ENCODE data around the gene PINK1.

PINK1 gene

DNA sequence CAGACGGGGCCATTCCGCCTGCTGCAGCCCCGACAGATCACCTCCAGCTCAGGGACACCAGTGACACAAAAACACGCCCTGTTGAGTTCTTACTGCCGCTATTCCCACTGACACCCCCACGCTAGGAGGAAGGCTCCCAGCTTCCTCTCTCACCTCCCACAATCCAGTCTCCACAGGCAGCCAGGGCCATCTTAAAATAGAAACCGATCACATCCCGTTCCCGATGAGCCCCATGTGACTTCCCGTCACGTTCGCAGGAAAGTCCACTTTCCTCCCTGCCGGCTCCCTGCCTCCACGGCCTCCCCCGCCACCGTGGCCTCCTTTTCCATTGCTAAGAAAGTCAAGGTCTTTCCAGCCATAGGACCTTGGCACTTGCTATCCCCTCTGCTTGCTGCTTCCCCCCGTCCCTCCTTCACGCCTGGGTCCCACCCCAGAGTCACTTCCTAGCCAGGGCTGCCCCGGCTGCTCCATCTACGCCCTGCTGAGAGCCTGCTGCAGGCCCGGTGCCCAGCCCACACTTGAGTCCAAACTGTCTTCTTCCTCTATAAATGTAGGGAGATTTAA lies 51.9 kb downstream of the PINK1 start:
- TF ChIP-seq, protein P1, sequence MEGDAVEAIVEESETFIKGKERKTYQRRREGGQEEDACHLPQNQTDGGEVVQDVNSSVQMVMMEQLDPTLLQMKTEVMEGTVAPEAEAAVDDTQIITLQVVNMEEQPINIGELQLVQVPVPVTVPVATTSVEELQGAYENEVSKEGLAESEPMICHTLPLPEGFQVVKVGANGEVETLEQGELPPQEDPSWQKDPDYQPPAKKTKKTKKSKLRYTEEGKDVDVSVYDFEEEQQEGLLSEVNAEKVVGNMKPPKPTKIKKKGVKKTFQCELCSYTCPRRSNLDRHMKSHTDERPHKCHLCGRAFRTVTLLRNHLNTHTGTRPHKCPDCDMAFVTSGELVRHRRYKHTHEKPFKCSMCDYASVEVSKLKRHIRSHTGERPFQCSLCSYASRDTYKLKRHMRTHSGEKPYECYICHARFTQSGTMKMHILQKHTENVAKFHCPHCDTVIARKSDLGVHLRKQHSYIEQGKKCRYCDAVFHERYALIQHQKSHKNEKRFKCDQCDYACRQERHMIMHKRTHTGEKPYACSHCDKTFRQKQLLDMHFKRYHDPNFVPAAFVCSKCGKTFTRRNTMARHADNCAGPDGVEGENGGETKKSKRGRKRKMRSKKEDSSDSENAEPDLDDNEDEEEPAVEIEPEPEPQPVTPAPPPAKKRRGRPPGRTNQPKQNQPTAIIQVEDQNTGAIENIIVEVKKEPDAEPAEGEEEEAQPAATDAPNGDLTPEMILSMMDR (conservative IDR thresholded peaks at IDR 0.05; ENCODE audit: low read depth, low read length): no peak
- Histone ChIP-seq H3K4me3 (IDR thresholded peaks at IDR 0.05; ENCODE audit: insufficient read depth, low read depth, low read length) (no peak overlapping the region), H2AFZ (ENCODE audit: low read depth) (no peak overlapping the region), H3K4me2 (no peak overlapping the region), H3K36me3 (ENCODE audit: insufficient read depth) (no peaks in the 10 kb centered on the region), H4K20me1 (ENCODE audit: insufficient read depth) (no peaks in the 10 kb centered on the region), H3K4me1 (ENCODE audit: low read depth, poor library complexity, severe bottlenecking) (no peaks in the 10 kb centered on the region), H3K27ac (no peak overlapping the region), H3K27me3 (ENCODE audit: insufficient read depth, low read depth) (peaks cover 80% of the 10 kb centered on the region), H3K79me2 (ENCODE audit: insufficient read depth, low read depth) (no peaks in the 10 kb centered on the region), H3K9ac (no peak overlapping the region)

DNA sequence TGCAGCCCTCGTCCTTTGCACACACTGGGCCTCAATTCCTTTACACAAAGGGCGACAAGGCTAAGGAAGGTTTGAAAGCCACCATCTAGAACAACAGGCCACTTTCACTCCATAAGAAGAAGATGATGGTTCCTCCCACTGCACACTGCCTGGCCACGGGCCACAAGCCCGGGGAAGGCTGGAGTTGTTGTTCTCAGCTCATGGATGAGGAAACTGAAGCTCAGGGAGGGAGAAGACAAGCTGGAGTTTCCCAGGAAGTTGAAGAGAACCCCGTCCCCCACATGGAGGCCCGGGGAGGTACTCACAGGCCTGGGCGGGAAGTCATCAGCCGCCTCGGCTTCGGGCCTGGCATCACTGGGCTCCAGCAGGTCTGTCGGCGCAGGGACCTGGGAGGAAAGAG lies 52.5 kb downstream of the PINK1 start:
- TF ChIP-seq, protein P1 (conservative IDR thresholded peaks at IDR 0.05; ENCODE audit: low read depth, low read length): no peak
- no peak overlapping the region for H3K27ac ChIP-seq

DNA sequence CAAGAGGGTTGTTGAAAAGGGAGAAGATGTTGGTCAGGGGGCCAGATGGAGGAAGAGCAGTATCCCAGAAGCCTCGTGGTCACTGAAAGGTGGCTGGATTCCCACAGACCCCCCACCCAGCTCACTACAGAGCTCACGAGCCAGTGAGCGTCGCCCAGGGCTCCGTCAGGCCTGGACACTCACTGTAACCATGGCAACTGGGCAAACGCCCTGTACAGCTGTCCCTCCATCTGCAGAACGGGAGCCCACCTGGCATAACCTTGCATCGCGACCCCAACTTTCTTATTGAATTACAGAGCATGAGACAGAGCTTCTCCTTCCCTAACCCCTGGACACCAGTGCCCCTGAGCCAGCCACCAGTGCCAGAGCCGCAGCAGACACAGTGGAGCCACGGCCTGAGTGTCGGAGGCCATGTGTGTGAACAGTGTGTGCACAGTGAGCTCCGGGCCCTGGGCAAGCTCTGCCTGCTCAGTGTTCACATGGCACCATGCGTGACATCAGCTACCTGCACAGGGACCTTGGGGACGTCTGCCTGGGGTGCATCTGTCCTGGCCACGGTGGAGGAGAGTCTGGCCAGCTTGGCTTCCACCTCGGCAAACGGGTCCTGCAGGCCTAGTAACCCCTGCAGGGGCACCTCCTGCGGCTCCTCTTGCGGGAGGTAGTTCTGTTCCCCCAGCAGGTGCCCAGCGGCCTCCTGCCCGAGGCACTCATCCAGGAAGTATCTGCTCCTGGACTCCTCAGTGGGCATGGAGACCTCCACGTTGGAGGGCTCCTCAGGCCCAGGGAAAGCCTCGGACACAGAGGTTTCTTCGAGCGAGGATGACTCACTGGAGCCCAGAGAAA lies 53.8 kb downstream of the PINK1 start:
- TF ChIP-seq, protein P1 (conservative IDR thresholded peaks at IDR 0.05; ENCODE audit: low read depth, low read length): no peak
- Histone ChIP-seq H3K4me2 (no peak overlapping the region), H2AFZ (ENCODE audit: low read depth) (no peak overlapping the region), H3K79me2 (ENCODE audit: insufficient read depth, low read depth) (no peaks in the 10 kb centered on the region), H3K27me3 (ENCODE audit: insufficient read depth, low read depth) (peaks cover 65% of the 10 kb centered on the region), H3K36me3 (ENCODE audit: insufficient read depth) (no peaks in the 10 kb centered on the region), H4K20me1 (ENCODE audit: insufficient read depth) (no peaks in the 10 kb centered on the region), H3K9ac (no peak overlapping the region), H3K27ac (no peak overlapping the region), H3K4me3 (IDR thresholded peaks at IDR 0.05; ENCODE audit: insufficient read depth, low read depth, low read length) (no peak overlapping the region), H3K4me1 (ENCODE audit: low read depth, poor library complexity, severe bottlenecking) (no peaks in the 10 kb centered on the region)

More for the DNA sequence above, 52.5 kb downstream of the PINK1 start:
- H3K4me1 ChIP-seq (ENCODE audit: low read depth, poor library complexity, severe bottlenecking): no peaks in the 10 kb centered on the region
- H3K4me3 ChIP-seq (IDR thresholded peaks at IDR 0.05; ENCODE audit: insufficient read depth, low read depth, low read length): no peak overlapping the region
- H3K27me3 ChIP-seq (ENCODE audit: insufficient read depth, low read depth): peaks cover 75% of the 10 kb centered on the region
- H3K9ac ChIP-seq: no peak overlapping the region
- no peaks in the 10 kb centered on the region for H3K79me2 ChIP-seq (ENCODE audit: insufficient read depth, low read depth)
- no peaks in the 10 kb centered on the region for H3K36me3 ChIP-seq (ENCODE audit: insufficient read depth)
- no peak overlapping the region for H3K4me2 ChIP-seq
- H4K20me1 ChIP-seq (ENCODE audit: insufficient read depth): no peaks in the 10 kb centered on the region
- no peak overlapping the region for H2AFZ ChIP-seq (ENCODE audit: low read depth)

DNA sequence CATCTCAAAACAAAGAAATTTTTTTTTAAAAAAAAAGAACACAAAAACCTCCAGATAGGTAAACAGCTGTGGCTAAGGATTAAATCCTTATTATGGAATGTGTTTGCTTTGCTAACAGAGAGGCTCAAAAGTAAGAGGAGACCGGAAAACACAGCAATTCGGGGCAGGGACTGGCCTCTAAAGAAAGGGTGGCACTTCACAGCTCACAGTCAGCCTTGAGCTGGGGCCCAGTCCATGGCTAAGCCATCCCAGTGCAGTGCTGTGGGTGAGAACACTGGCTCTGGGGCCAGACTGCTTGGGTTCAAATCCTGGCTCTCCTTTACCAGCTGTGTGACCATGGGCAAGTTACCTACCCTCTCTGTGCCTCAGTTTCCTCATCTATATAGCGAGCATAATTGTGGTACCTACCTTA lies 56.4 kb downstream of the PINK1 start:
- TF ChIP-seq, protein P1 (conservative IDR thresholded peaks at IDR 0.05; ENCODE audit: low read depth, low read length): no peak
- Histone ChIP-seq H3K9ac (no peak overlapping the region), H3K27ac (no peak overlapping the region), H3K36me3 (ENCODE audit: insufficient read depth) (no peaks in the 10 kb centered on the region), H3K79me2 (ENCODE audit: insufficient read depth, low read depth) (no peaks in the 10 kb centered on the region), H3K4me1 (ENCODE audit: low read depth, poor library complexity, severe bottlenecking) (no peaks in the 10 kb centered on the region), H4K20me1 (ENCODE audit: insufficient read depth) (no peaks in the 10 kb centered on the region), H3K4me3 (IDR thresholded peaks at IDR 0.05; ENCODE audit: insufficient read depth, low read depth, low read length) (no peak overlapping the region), H3K4me2 (no peak overlapping the region), H3K27me3 (ENCODE audit: insufficient read depth, low read depth) (peaks cover 49% of the 10 kb centered on the region), H2AFZ (ENCODE audit: low read depth) (no peak overlapping the region)

Measured in KMS-11 (cell line).